ENCODE measurements around the gene TRDN.
"Not testable (repeated sequence)": the region's sequence is repeated elsewhere in the genome, so short reads cannot be mapped to it uniquely, and the experiment has no call there.

Gene TRDN

DNA sequence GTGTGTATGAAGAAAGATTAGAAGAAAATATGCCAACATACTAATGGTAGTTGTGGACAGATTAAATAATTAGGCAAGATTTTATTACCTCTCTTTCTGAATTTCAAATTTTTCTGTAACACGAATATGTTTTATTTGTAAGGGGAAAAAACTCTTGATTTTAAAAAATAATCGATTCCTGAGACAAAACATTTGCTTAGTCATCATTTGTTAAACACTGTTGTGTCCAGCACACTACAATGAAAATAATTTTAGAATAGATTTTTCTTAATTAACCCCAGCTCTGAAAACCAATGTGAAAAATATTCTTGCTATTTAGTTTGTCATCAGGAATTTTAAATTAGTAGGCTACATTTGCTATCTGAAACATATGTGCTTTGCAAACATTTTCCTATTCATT is 253.0 kb downstream of the TRDN start:
- no peak for DNase-seq

DNA sequence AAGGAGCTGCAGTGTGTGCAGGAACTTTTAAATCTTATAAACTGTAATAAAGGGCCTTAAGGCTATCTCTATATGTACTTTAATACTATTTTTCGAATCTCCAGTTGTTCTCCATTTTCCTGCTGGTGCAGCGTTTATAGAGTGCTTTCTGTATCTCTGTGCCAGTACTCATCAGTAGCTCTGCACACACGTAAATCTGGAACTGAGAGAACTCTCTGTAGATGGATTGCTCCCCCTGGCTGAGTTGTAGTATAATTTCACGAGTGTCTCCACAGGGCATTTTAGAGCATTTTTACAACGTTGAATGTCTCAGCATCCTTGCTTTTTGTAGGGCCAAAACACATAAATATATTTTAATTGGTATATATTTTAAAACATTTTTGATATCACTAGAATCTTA is 256.5 kb downstream of the TRDN start:
- no peak for DNase-seq

DNA sequence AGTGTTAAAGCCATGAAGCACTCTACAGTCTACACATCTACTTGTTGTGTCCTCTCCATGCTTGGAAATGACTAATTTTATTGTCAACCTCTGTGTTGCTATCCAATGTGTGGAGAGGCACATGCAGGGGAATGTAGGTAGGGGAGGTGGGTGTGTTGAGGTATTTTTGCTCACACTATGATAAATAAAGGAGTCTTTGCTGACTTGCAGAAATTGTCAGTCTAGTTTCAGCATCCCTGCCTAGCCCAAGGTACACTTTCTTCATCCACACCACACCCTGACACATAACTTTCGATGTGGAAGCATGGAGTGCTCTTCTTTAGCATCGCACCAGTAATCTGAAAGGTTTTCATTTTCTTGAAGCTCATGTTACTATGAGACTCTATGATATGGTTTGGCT is 264.0 kb downstream of the TRDN start:
- DNase-seq = no peak

DNA sequence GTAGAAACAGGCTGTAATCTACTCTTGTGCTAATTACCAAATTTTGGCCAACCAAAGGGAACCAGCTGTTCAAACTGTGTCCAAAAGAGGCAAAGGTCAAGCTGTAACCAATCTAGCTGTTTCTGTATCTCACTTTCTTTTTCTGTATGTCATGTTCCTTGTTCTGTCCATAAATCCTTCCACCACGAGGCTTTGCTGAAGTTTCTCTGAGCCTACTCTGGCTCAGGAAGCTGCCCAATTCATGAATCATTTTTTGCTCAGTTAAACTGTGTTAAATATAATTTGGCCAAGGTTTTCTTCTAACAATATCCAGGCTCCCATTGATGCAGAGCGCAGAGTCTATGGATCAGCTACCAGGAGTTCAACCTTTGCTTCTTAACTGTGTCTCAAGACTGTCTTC is 272.8 kb downstream of the TRDN start:
- DNase-seq = no peak

DNA sequence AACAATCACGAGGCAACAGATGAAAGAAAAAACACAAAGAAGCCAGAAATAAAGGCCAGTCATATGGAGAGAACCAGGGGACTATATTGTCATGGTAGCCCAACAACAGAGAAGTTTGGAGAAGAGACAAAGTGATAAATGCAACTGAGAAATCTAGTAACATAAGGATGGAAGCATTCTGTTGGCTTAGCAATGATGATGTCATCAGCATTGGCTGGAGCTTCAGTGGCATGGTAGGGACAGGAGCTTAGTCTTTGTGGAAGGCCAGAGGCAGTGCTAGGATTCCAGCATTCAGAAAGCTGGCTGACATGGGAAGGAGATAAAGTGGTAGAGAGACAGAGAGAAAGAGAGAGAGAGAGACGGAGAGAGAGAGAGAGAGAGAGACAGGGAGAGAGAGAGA is 276.4 kb downstream of the TRDN start:
- DNase-seq = no peak

DNA sequence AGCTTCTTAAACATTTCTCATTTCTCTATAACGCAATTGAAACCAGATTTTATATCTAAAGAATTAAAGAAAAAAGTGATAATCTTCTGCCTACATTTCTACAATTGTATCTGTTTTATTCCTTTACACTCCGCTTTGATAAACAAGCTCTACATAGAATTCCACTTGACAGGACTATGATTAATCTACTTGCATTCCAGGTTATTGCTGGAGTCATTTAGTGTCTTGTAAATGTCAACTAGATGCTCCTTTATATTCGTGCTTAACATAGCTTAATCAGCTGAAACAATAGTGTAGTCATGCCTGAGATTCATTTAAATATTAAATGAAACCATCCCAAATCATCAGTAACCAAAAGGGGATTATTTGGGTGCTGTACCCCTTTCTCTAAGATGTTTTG is 284.0 kb downstream of the TRDN start:
- no peak for DNase-seq

DNA sequence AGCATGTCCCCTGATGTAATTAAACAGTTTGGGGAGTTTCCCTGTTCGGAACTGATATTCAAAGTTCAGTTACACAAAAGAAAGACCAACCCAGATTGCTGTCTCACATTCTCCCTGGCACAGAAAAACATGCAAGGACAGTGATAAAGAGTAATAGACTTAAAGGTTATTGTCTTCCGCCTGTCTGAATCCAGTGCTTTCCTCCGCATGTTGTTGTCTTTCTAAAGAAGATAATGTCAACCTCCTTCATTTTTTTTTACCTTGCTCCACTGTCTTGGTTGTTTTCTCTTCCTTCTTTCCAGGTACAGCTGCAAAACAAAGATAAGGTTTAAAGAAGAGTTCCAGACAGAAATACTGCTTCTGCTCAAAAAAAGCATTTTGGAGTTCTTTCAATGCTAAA is 284.5 kb downstream of the TRDN start:
- DNase-seq = no peak

DNA sequence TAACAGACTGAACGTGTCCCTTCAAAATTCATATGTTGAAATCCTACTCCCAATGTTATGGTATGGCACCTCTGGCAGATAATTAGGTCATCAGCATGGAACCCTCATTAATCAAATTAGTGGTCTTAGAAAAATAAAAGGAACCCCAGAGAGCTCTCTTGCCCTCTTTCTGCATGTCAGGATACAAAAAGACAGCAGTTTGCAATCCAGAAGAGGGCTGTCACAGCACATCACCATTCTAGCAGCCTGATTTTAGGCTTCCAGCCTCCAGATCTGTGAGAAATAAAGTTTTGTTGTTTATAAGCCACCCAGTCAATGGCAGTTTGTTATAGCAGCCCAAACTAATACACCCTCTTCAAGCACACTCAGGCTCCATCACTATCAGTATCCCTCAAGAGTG is 292.9 kb downstream of the TRDN start:
- DNase-seq = no peak

DNA sequence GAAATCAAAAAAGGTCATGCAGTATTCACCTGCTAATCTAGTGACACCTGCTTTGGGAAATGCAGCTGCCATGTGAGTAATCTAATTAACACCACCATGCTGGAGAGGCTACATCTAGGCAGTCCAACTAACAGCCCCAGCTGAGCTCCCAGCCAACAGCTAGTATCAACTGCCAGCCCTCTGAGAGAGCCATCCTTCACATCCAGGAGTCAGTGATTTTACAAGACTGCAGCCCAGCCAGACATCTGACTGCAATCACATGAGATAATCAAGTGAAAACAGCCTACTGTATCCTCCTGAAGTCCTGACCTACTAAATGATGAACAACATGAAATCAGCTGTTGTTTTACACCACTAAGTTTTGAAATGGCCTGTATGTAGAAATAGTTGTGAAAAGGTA is 298.4 kb downstream of the TRDN start:
- no peak for DNase-seq

DNA sequence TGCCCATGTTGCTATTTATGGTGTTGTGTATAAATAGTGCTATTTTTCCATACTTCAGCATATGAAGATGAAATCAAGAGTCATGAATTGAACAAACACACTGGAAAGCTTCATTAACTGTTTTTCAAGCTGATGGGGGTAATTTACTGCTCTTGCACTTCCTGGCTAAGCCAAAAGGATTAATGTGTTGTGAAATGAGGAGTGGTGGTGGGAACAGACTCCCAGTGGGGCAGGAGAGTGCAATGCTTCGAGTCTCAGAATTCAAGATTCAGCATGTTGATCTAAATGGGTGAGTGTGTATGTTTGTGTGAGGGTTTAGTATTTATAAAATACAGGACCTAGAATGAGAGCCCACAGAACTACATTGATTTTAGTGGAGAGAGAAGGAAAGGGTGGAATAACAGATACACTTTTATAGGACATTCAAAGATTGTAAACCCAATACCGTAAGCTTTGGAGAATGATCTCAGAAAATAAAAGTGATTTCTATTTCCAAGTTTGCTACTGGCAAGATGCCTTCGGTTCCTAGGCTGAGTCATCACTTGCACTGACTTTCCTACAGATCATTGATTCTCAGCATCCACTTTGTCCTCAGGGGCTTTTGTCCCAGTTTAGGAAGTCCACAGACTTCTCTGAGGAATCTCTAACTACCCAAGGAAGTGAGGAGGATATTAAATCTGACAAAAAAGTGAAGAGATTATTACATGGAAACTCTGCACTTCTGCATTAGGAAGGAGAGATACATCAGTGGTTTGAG is 303.6 kb downstream of the TRDN start:
- DNase-seq = no peak

DNA sequence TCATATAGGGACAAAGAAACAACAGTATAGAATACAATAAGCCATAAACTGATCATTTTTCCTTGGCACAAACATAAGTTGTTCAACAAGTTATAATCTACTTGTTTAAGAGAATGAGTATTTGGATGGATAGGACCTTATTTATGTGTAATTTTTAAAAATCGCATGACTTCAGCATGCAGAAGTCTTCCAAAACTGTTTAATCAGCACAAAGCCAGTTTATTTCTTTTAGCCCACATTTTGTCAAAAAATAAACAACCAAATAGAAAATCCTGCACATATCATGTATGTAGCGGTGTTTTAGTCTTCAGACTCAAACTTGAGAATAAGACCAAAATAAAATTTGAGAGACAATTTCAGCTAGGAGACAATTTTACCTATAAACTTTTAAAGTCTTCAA is 304.7 kb downstream of the TRDN start:
- DNase-seq = no peak

DNA sequence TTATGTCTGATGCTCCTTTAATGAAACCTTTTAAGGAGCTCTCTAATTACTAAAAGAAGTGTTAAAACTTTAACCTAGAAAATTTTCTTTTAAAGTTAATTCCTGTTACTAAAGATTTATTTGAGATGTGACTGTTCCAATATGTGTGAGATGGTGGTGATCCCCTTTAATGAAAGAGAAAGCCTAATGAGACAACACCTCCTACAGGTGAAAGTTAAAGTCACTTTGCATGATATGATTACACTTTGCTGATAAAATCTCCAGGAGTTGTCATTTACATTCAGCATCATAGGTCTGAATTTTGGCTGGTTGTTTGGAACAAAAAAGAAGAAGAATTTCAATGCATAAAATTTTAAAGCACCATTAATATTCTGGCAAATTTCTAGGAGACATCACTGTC is 307.4 kb downstream of the TRDN start:
- no peak for DNase-seq

DNA sequence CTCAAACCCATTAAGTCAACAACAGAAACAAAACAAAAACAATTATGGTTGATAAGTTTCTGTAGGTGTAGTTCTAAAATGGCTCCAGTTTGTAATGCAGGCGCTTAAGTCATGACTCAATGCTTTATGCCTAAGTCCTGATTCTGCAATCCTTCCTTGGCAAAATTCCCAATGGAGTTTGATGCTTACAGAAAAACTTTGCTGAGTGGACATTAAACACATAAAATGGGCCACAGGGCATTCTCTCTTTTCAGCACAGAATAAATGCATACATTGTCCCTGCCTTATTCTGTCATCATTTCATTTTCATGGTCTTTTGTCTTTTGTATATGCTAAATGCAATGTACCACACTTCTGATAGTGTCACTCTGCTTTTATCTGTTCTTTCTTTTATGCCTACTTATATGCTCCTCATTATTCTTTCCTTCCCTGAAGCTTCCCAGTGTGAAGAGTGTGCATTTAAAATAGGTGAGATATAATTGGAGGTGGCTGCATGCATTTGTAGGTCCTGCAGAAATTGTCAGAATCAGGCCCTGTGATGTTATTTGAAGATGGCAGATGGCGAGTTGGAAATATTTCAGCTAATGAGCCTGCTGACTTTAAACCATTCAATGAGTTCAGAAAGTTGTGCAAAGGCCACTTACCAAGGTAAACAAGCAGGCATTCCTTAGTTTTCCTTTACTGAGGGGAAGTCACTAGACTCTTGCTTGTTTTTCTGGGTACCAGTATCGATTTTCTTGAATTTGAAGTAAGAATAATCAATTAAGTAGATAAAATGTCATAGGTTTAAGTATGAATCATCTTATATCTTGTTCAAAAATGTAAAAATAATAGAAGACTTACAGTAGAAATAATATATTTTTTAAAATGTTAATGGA is 313.1 kb downstream of the TRDN start:
- no peak for DNase-seq

DNA sequence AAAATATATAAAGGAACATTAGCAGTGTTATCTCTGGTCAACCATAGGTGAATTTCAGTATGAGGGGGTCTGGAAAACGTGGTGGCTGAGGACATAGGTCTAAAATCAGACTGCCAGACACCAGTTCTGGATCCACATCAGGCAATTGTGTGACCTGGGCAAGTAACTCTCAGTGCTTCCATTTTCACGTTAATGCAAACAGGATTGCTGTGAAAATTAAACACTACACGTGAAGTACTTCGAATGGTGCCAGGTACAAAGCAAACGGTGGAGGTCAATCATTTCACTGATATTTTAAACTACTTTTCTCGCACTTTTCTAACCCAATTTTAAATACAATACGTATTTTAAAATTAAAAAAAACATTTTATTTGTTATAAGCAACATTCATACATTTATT is 315.7 kb downstream of the TRDN start:
- DNase-seq = no peak

DNA sequence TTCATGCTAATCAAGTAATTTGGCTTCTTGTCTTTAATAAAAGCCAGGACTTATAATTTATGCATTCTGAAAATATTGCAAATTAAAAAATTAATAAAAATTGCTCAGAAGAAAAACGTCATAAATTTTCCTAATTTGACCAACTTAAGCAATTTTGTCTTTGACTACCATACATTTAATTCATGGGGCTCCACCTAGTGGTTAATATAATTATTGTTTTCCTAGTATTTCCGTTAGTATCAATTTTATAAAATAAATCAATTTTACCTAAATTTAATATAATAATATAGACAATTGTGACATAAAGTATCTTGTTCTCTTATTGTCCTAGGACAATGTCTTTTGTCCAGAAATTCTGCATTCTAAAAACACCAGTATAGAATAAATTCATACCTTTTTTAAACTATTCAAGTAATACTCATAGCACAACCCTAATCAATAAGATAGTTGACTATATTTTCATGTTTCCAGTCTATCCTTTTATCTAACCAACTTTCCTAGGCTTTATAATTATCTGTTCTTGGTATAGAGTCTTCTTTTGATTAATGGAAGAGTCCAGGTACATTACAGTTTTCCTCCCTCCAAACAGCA is 319.9 kb downstream of the TRDN start:
- no peak for DNase-seq

DNA sequence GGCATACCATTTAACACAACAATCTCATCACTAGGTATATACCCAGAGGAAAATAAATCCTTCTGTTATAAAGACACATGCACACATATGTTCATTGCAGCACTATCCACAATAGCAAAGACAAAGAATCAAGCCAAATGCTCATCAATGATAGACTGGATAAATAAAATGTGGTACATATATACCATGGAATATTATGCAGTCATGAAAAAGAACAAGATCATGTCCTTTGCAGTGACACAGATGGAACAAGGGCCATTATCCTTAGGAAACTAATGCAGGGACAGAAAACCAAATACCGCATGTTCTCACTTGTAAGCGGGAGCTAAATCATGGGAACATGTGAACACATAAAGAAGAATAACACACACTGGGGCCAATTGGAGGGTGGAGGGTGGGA is 322.3 kb downstream of the TRDN start:
- DNase-seq = not testable (repeated sequence)

DNA sequence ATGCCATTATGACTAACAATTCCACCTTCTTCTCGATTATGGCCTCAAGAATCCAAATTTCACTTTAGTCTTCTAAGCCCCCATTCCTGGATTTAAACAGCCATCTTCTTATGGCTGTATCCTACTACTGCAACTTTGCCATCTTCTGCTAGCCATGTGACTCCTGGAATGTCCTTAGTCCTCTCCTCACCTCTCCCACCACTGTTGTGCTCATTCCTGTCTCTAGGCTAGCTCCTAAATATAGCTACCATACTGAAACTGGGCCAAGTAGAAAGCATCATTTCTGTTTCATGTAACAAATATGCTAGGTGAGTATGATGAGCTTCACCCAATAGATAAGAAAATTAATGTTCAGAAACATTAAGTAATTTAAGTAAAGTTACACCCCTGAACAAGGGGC is 327.6 kb downstream of the TRDN start:
- DNase-seq = no peak

DNA sequence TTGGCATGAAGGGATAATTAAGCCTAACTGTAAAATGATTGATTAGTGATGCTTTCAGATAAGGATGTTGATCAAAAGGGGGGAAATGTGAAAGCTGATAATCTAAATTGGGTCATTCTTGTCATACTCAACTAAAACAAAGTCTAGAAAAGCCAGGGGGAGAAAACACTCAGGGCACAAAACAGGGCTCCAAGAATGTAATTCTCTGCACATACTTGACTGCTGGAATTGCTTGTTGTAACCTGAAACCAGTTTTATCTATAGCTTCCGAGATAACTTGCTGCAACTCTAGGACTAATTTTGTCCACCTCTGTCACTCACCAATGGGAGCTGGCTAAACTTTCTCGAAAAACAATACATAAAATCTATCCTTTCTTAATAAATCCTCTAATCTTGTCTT is 330.4 kb downstream of the TRDN start:
- DNase-seq = no peak

DNA sequence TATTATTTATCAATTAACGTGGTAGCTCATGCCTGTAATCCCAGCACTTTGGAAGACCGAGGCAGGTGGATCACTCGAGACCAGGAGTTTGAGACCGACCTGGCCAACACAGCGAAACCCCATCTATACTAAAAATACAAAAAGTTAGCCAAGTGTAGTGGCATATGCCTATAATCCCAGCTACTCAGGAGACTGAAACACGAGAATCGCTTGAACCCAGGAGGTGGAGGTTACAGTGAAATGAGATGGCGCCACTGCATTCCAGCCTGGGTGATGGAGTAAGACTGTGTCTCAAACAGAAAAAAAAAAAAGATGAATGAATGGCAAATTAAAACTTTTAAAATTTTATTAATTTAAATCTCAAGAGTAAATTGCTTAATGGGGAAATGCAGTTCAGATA is 341.1 kb downstream of the TRDN start:
- DNase-seq = no peak

DNA sequence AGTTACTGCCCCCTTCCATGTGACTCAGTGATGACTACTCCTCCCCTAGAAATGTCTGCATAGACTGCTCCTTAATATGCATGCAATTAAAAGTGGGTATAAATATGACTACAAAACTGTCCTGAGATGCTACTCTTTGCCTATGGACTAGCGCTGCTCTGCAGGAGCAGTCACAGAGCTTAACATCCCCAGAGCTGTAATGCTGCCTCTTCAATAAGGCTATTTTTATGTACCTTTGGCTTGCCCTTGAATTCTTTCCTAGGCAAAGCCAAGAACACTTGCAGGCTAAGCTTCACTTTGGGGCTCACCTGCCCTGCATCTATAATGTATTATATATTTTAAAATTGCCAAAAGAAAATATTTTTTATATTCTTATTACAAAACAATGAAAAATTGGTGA is 341.6 kb downstream of the TRDN start:
- no peak for DNase-seq

DNA sequence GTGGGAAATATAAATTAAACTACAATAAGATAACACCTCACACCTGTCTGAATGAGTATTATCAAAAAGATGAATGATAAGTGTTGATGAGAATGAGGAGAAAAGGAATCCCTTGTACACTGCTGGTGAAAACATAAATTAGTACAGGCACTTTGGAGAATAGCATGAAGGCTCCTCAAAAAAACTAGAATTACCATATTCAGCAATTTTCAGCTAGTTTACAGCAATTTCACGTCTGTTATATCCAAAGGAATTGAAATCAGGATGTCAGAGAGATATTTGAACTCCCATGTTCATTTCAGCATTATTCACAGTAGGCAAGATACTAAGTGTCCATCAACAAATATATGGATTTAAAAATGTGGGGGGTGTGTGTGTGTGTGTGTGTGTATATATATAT is 348.1 kb downstream of the TRDN start:
- no peak for DNase-seq

DNA sequence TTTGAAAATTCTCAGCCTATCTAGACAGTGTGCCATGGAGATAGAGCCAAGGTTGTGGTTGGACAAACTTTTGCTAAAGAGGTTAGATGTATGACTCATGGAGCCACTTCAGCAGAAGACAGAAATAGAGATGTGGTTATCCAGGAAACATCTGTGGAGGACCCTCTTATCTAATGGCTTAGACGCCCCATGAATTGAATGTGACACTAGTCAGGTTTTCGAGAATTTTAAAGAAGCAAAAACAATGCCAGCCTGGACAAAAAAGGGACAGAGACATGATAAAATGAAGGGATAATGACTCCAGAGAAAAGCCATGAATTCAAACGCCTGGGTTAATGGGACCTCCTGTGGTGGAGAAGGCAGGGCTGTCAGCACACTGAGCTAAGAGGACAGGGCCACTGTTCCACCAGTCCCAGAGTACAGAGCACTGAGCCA is 360.2 kb downstream of the TRDN start:
- no peak for DNase-seq

DNA sequence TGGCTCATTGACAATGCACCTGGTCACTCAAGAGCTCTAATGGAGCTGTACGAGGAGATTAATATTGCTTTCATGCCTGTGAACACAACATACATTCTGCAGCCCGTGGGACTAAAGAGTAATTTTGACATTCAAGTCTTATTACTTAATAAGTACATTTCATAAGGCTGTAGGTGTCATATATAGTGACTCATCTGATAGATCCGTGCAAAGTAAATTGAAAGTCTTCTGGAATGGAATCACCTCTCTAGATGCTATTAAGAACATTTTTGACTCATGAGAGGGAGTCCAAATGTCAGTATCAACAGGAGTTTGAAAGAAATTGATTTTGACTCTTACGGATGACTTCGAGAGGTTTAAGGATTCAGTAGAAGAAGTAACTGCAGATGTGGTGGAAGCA is 372.8 kb downstream of the TRDN start:
- DNase-seq = no peak

DNA sequence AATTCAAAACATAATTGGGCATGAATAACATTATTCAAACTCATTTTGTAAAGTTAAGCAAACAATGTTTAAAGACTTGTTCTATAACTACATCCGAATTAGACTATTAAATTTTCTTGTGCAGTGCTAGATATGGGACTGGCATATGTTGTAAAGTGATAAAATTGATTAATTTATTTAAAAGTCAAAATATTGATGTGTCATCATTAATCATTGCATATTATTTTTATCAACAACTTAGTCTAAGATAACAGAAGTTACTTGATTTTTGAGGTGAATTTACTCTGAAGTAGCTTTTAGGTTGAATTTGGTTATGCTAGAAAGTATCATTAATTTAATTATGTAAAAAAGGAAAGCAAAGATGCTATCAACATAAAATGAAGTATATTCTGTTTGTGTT is 396.1 kb downstream of the TRDN start:
- DNase-seq = no peak

All from 8988T (cell line).